GM18505 (cell line): ENCODE data around the gene PRRT1.
"Not testable (repeated sequence)": the region's sequence is repeated elsewhere in the genome, so short reads cannot be mapped to it uniquely, and the experiment has no call there.

Experiments
- ATAC-seq: cut with Tn5 transposase; IDR thresholded peaks from one replicate; pipeline ENCODE4 v1.9.1; 2021; ENCODE audit not compliant: unreplicated experiment
- POLR2A ChIP-seq: IDR thresholded peaks from 4 replicates; pipeline ENCODE4 v1.6.1; 2011; ENCODE audit warnings: borderline replicate concordance; ENCODE audit not compliant: insufficient read depth, insufficient read length; ENCODE audit errors: extremely low read depth

The PRRT1 gene

DNA sequence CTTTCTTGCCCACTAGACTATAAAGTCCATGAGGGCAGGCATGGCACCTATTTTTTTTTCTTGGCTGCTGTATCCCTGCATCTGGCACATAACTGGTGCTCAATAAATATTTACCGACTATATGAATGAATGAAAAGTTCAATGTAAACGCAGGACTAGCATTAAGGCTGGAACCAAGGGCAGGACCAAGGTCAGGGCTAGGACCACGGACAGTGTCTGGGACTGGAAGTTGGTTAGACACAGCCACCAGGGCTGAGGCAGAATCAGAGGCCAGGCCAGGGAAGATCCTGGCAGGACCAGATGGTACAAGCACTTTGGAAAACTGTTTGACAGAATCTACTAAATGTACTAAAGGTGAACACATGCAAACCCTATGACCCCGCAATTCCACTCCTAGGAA lies 46.3 kb downstream of the PRRT1 start:
- TF ChIP-seq POLR2A, result no peak
- ATAC-seq, result no peak

GRCh38 chr6:32102255-32102654 lies 49.5 kb downstream of the PRRT1 start:
- ATAC-seq, result no peak
- TF ChIP-seq POLR2A, result no peak

DNA sequence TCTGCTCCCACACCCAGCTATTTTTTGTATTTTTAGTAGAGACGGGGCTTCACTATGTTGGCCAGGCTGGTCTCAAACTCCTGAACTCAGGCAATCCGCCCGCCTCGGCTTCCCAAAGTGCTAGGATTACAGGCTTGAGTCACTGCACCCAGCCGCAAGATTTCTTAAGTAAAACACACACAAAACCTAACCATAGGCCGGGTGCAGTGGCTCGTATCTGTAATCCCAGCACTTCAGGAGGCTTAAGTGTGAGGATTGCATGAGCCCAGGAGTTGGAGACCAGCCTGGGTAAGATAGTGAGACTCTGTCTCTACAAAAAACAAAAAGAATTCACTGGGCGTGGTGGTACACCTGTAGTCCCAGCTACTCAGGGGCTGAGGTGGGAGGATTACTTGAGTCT lies 51.5 kb downstream of the PRRT1 start:
- ATAC-seq, result not testable (repeated sequence)
